ENCODE measurements around the gene HAP1.
A peak's percentile ranks its signal among the peaks of the same experiment; 100 is the strongest.

HAP1 gene

DNA sequence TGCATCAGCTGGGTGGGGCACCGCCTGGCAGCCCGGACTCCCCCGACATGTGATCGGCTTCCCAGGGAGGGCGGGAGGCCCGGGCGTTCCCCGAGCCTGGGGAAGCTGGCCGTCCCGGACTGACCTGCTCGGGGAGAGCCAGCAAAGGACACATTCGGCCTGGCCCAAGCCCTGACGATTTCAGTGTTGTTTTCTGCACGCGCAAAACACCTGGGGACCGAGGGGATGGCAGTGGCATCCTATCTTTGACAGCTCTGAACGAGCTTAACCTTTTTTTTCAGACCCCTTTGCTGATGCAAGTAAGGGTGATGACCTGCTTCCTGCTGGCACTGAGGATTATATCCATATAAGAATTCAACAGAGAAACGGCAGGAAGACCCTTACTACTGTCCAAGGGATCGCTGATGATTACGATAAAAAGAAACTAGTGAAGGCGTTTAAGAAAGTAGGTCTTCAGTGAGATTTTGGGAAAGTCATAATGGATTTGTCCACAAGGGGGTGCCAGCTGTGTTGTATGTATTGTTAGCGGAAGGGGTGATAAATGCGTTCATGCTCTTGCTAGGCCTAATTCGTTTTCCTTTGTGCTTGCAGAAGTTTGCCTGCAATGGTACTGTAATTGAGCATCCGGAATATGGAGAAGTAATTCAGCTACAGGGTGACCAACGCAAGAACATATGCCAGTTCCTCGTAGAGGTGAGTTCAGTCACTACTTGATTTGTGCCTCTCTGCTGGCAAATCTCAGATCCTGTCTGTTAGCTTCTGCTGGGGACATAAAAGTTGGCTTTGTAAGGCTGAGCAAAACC is 44.7 kb downstream of the HAP1 start (continued):
- TF ChIP-seq ZBTB8A (tag by site-specific recombination; IDR thresholded peaks at IDR 0.05) (peak; percentile 22; the same call in 1 of the 2 replicates), PRDM1 (tag by site-specific recombination; IDR thresholded peaks at IDR 0.05) (peak; percentile 94)

DNA sequence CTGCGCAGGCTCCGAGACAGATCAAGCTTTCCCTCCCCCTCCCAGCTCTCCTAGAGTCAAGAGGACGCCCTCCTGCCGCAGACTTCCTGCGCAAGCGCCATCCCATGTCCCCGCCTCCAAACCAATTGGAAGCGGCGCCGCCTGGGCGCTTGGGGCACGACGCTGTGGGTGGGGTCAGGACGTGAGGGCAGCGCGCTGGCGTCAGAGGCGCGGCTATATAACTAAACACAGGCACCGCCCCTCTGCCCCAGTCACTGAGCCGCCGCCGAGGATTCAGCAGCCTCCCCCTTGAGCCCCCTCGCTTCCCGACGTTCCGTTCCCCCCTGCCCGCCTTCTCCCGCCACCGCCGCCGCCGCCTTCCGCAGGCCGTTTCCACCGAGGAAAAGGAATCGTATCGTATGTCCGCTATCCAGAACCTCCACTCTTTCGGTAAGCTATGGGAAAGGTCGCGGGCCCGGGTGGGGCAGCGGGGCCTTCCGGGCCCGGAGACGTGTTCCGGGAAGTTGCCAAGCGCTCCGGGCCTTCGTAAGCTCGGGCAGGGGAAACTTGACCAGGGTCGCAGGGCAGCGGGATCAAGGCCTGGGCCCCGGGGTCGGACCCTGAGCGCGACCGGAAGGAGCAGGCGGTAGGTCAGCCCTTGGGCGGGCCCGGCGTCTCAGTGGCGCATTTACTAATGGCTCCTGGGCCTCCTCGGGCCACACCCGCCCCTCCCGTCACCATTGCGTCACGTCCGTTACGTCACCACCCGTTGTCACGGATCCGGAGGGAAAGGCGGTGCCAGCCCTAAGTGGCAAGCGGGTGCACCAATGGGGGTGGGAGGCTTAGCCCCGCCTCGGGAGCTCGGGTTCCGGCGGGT is 45.6 kb downstream of the HAP1 start, which contains the start of gene EIF1:
TSS of gene EIF1 (plus strand) at position 245 of the 856 bp plus-strand sequence. CDS start at position 399, 154 bp downstream.
- ChIA-PET CTCF (interaction anchor here (0.6 to 1.9 kb wide), 19 partner anchors 10 to 332 kb away, joined by 3 to 11 read pairs (median 4); no protein-coding TSS in a partner anchor), POLR2A (interaction anchor here (0.5 to 5.0 kb wide), 129 partner anchors 9 to 1772 kb away, joined by 3 to 104 read pairs (median 4); partner anchors contain the start of genes ACLY, CNP, DNAJC7 and FKBP10)
- peak within 1 kb of the TSS; percentile 96 for H3K4me3 ChIP-seq (ENCODE audit: low read depth, low read length)
- no peaks in the 10 kb centered on the region for H3K4me1 ChIP-seq (ENCODE audit: control insufficient read depth, insufficient read depth, low read length)
- H3K9me3 ChIP-seq (ENCODE audit: control insufficient read depth, insufficient read depth, low read depth, low read length): no peaks in the 10 kb centered on the region
- peak within 1 kb of the TSS; percentile 89 for H3K27ac ChIP-seq (ENCODE audit: extremely low read depth, low read depth, low read length)
- peaks cover 27 to 46% of the 10 kb centered on the region in 2 experiments for H3K36me3 ChIP-seq (ENCODE audit: control insufficient read depth in 2 of 2, insufficient read depth in 1 of 2, low read length in 2 of 2)
- TF ChIP-seq ZNF792 (tag by site-specific recombination; IDR thresholded peaks at IDR 0.05): peak; percentile 84; the same call in 1 of the 2 replicates
- TF ChIP-seq ZNF426 (tag by site-specific recombination; IDR thresholded peaks at IDR 0.05): no peak
- TF ChIP-seq, protein P1, sequence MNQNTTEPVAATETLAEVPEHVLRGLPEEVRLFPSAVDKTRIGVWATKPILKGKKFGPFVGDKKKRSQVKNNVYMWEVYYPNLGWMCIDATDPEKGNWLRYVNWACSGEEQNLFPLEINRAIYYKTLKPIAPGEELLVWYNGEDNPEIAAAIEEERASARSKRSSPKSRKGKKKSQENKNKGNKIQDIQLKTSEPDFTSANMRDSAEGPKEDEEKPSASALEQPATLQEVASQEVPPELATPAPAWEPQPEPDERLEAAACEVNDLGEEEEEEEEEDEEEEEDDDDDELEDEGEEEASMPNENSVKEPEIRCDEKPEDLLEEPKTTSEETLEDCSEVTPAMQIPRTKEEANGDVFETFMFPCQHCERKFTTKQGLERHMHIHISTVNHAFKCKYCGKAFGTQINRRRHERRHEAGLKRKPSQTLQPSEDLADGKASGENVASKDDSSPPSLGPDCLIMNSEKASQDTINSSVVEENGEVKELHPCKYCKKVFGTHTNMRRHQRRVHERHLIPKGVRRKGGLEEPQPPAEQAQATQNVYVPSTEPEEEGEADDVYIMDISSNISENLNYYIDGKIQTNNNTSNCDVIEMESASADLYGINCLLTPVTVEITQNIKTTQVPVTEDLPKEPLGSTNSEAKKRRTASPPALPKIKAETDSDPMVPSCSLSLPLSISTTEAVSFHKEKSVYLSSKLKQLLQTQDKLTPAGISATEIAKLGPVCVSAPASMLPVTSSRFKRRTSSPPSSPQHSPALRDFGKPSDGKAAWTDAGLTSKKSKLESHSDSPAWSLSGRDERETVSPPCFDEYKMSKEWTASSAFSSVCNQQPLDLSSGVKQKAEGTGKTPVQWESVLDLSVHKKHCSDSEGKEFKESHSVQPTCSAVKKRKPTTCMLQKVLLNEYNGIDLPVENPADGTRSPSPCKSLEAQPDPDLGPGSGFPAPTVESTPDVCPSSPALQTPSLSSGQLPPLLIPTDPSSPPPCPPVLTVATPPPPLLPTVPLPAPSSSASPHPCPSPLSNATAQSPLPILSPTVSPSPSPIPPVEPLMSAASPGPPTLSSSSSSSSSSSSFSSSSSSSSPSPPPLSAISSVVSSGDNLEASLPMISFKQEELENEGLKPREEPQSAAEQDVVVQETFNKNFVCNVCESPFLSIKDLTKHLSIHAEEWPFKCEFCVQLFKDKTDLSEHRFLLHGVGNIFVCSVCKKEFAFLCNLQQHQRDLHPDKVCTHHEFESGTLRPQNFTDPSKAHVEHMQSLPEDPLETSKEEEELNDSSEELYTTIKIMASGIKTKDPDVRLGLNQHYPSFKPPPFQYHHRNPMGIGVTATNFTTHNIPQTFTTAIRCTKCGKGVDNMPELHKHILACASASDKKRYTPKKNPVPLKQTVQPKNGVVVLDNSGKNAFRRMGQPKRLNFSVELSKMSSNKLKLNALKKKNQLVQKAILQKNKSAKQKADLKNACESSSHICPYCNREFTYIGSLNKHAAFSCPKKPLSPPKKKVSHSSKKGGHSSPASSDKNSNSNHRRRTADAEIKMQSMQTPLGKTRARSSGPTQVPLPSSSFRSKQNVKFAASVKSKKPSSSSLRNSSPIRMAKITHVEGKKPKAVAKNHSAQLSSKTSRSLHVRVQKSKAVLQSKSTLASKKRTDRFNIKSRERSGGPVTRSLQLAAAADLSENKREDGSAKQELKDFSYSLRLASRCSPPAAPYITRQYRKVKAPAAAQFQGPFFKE (tag by site-specific recombination; IDR thresholded peaks at IDR 0.05; ENCODE audit: borderline replicate concordance): peak; percentile 86; the same call in 1 of the 2 replicates
- TF ChIP-seq BCL11A (tag by site-specific recombination; IDR thresholded peaks at IDR 0.05; ENCODE audit: low read depth): peak; percentile 92
- peak; percentile 55 for TF ChIP-seq YY2 (tag by site-specific recombination; IDR thresholded peaks at IDR 0.05)
- no peak for TF ChIP-seq HOXC10 (CRISPR knock-in tag; IDR thresholded peaks at IDR 0.05)
- TF ChIP-seq MYNN (tag by site-specific recombination; IDR thresholded peaks at IDR 0.05; ENCODE audit: borderline replicate concordance): 0 out of 2 replicates have a peak, but pooled peaks have one; percentile 15
- TF ChIP-seq ZNF155 (tag by site-specific recombination; IDR thresholded peaks at IDR 0.05): no peak
- no peak for TF ChIP-seq ZNF274 (IDR thresholded peaks at IDR 0.05; ENCODE audit: low read length)
- TF ChIP-seq ZNF274 (tag by site-specific recombination; IDR thresholded peaks at IDR 0.05; ENCODE audit: borderline replicate concordance): no peak
- TF ChIP-seq ZNF701 (tag by site-specific recombination; IDR thresholded peaks at IDR 0.05): peak; percentile 79; the same call in 1 of the 2 replicates
- 0 out of 2 replicates have a peak, but pooled peaks have one; percentile 65 for TF ChIP-seq RBAK (tag by site-specific recombination; IDR thresholded peaks at IDR 0.05)
- TF ChIP-seq ZNF140 (tag by site-specific recombination; IDR thresholded peaks at IDR 0.05): no peak
- TF ChIP-seq ZNF133 (tag by site-specific recombination; IDR thresholded peaks at IDR 0.05): no peak
- TF ChIP-seq ZNF501 (tag by site-specific recombination; IDR thresholded peaks at IDR 0.05): peak; percentile 98
- TF ChIP-seq SALL2 (tag by site-specific recombination; IDR thresholded peaks at IDR 0.05; ENCODE audit: borderline replicate concordance): no peak; the same call in 1 of the 2 replicates
- peak; percentile 61 for TF ChIP-seq ZBTB8A (tag by site-specific recombination; IDR thresholded peaks at IDR 0.05)
- TF ChIP-seq, protein P2, sequence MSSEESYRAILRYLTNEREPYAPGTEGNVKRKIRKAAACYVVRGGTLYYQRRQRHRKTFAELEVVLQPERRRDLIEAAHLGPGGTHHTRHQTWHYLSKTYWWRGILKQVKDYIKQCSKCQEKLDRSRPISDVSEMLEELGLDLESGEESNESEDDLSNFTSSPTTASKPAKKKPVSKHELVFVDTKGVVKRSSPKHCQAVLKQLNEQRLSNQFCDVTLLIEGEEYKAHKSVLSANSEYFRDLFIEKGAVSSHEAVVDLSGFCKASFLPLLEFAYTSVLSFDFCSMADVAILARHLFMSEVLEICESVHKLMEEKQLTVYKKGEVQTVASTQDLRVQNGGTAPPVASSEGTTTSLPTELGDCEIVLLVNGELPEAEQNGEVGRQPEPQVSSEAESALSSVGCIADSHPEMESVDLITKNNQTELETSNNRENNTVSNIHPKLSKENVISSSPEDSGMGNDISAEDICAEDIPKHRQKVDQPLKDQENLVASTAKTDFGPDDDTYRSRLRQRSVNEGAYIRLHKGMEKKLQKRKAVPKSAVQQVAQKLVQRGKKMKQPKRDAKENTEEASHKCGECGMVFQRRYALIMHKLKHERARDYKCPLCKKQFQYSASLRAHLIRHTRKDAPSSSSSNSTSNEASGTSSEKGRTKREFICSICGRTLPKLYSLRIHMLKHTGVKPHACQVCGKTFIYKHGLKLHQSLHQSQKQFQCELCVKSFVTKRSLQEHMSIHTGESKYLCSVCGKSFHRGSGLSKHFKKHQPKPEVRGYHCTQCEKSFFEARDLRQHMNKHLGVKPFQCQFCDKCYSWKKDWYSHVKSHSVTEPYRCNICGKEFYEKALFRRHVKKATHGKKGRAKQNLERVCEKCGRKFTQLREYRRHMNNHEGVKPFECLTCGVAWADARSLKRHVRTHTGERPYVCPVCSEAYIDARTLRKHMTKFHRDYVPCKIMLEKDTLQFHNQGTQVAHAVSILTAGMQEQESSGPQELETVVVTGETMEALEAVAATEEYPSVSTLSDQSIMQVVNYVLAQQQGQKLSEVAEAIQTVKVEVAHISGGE (tag by site-specific recombination; conservative IDR thresholded peaks at IDR 0.05; ENCODE audit: low read depth): peak; percentile 88
- peak; percentile 26; the same call in 1 of the 2 replicates for TF ChIP-seq ZNF221 (tag by site-specific recombination; IDR thresholded peaks at IDR 0.05; ENCODE audit: borderline replicate concordance)
- TF ChIP-seq ZFP3 (tag by site-specific recombination; IDR thresholded peaks at IDR 0.05; ENCODE audit: low read depth): no peak
- TF ChIP-seq ZNF521 (tag by site-specific recombination; IDR thresholded peaks at IDR 0.05): no peak
- no peak; the same call in 1 of the 2 replicates for TF ChIP-seq IKZF3 (tag by site-specific recombination; IDR thresholded peaks at IDR 0.05)

Measured in HEK293 (cell line).